GM18520 (cell line): ENCODE measurements around the gene EOMES.

Source experiments
- ATAC-seq: cut with Tn5 transposase; IDR thresholded peaks from one replicate; pipeline ENCODE4 v1.9.1; 2021; ENCODE audit not compliant: unreplicated experiment

EOMES gene

GRCh38 chr3:27720899-27721716 is 1.0 kb downstream of the EOMES start:
- ATAC-seq, result no peak

DNA sequence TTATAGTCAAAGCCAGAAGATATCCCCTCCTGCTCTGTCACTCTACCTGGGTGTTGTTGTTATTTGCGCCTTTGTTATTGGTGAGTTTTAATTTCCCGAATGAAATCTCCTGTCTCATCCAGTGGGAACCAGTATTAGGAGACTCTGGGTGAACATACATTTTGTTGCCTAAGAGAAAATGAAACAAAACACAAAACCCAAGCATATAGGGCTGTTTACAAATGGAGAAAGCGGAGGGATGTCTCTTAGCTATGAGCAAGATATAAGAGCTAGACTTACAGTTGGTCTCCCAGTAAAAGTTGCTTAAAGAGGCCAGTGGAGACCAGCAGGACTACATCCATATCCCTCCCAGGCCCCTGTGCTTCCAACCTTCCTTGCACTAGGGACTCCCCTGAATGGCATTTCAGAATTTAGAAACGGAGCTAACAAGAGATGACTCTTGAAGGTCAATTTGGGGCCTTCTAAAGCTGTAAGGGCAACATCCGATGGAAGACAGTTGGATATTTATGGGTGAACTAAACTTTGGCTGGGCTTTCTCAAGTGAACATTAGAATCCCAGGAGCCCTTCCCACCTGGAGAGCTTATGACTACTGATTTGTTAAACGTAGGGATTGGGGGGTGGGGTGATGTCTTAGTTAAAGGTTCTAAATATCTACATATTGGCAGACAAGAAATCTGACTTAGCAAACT is 2.7 kb downstream of the EOMES start:
- ATAC-seq, result no peak

DNA sequence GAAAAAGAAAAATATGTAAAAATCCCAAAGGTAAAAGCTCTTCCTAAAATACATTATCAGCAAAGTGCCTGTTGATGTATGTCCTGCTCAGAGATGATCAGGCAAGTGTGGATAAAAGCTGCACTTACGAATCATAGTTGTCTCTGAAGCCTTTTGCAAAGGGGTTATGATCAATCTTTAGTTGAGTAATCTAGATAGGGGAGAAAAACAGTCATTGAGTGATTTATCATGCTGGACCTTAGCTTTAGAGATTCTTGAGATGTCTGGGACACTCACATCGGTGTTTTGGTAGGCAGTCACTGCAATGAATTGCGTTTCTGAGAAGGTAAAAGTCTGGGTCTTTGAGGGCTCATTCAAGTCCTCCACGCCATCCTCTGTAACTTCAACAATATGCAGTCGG is 3.7 kb downstream of the EOMES start:
- ATAC-seq, result no peak

GRCh38 chr3:27717200-27717852 is 4.8 kb downstream of the EOMES start:
- ATAC-seq, result no peak

DNA sequence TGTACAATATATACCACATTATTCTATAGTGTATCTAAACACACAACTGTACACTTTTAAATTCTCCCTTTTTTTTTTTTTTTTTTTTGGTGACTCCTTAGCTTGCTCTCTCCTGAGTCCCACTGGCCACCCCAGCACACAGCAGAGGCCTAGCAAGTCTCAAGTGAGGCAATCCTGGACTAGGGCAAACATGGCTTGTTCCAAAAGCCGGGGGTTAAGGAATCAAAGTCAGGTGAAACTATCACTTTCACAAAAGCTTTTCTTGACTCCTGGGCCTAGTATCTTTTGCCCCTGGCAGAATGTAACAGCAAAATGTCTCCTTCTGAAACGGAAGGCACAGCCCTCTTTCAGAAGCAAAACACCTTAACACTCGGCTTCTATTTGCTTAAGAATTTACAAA is 5.8 kb downstream of the EOMES start:
- no peak for ATAC-seq

- no peak for ATAC-seq
Observed at GRCh38 chr3:27715863-27716262, 6.3 kb downstream of the EOMES start.

DNA sequence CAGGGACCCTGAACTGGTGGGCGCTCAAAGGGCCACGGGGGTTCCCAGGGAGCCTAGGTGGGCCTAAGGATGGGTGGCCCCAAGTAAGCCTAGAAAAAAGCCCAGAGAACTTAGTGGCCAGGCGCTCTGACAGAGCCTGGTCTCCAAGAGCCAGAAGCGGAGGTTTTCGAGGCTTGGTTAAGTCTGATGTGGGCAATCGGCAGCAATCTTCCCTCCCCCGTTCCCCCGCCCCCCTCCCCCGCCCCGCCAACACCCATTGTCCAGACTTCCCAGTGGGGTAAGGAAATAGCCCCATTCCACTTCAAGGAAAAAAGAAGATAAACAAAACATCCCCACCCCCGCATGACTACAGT is 6.7 kb downstream of the EOMES start:
- no peak for ATAC-seq

- ATAC-seq, result no peak
Observed at GRCh38 chr3:27714692-27715453, 7.2 kb downstream of the EOMES start.

DNA sequence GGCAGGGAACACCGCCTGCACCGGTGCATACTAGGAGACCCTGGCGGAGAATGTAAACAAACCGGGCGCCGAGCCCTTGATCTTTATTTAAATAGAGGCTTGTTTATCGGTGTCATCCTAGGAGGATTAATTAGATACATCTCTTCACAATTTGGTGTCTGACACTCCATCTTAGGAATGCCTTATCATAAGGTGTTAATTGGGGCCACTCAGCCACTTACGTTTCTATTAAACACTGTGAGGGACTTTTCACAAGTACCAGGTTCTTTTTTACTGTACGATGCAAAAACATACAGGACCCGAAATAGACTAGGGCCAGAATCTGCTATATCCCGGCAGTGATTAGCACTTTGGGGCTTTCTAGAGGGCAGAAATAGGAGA is 8.0 kb downstream of the EOMES start:
- no peak for ATAC-seq

GRCh38 chr3:27713435-27714145 is 8.5 kb downstream of the EOMES start:
- ATAC-seq, result no peak

DNA sequence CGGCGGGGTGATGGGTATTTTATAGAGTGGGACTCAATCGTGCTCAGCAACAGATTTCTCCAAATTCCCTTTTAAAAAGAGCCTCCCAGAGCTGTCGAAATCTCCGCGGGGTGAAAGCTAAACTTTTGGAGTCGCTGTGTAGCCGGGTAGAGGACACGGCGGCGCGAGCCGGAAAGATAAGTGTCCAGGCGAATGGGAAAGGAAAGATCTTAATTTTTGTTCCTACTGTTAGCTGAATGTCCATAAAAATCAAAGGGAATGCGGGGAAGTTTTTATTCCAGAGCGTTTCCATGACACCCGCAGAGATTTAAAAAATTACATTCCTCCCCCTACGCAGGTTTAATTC is 9.1 kb downstream of the EOMES start:
- ATAC-seq, result no peak

DNA sequence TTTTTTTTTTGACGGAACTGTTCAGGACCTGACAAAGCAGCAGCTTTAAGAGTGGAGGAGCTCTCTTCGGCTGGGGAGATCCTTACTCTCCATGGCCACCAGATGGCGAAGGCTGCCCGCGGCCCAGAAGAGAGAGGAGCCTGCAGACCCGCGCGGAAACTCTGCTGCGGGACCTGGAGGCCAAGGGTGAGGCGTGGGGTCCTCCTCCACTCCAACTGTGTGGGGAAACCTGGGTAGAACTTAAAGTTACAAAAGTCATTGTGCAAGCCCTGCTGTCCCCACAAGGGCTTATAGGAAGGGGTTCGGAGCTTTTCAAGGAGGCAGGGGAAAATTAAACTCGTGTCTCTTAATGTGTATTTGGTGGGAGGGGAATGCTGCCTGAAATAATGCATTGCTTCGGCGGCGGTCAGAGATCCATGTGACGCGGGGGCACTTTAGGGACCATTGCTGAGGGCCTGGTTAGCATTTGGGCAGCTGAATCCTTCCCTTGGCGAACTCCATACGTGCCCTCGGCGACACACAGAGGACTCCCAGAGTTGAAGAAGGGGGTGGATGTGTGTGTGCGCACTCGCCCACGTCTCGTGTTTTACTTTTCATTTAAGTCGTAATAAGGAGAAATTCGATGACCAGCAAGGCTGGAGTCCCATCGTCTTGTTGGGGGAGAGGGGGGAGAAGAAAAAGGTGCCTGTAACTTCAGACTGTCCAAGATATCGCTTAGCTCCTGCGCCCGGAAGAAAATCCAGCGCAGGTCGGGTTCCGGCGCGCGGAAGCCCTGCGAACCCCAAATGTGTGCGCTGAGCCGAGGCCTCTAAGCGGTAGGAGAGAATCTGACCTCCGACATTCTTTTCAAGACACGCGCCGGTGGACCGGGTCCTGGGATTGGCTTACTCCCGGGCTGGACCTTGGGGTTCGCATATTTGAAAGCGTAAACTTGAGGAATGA is 9.7 kb downstream of the EOMES start:
- ATAC-seq, result peak; percentile 71

DNA sequence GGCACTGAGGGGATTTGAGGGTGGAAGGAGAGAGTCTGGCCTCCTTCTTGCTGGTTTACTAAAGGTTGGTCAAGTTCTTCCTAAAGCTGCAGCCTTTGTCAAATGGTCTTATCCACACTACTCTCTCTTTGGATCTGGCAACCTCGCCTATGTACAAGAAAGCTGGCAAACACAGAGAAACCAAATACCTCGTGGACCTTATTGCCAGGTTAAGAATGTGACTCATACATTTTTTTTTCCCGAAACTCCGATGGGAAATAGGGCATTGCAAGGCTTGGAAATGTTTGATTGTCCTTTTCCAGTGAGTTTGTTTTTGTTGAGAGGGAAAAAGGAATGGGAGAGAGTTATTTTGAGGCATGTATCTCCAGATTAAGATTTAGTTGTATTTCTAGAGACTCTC is 13.9 kb downstream of the EOMES start:
- ATAC-seq, result no peak

DNA sequence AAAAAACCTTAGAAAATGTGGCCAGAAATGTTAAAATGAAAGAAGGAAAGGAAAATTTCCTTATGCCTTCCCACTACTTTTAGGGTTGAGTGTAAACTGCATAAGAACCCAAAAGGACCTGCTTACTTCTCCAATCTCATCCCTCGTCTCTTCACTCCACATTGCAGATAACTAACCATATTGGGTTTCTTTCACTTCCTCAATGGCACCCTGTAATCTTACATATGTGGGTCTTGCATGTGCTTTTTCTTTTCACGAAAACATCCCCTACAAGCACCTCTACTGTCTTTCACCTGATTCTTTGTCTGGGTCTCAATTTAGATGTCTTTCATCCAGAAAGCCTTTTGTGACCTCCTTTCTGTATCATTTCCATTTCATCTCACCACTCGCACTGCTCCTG is 23.1 kb downstream of the EOMES start:
- ATAC-seq, result no peak

DNA sequence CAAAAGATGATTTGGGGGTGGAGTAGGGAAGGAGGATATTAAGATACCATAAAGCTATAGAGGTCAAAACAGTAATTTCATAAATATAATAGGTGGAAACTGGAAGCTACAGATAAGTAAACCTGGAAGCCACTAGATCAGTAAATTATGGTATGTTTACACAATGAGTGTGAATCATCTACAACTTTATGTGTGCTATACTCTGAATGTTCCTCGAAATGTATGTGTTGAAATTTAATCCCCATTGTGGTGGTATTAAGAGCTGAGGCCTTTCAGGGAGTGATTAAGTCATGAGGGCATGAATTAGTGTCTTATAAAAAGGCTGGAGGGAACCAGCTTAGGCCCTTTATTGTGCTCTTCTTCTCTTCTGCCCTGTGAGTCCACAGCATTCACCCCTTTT is 25.2 kb downstream of the EOMES start:
- no peak for ATAC-seq

DNA sequence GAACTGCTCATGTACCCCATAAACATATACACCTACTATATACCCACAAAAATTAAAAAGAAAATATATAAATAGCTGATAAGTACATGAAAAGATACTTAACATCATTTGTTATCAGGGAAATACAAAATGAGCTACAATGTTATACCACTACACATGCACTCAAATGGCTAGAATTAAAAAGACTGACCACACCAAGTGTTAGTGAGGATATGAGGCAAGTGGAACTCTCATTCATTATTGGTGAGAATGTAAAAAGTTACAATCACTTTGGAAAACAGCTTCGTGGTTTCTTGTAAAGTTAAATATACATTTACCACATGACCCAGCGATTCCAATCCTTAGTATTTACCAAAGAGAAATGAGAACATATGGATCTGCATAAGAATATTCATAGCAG is 26.5 kb downstream of the EOMES start:
- ATAC-seq, result no peak

GRCh38 chr3:27688053-27688452 is 34.1 kb downstream of the EOMES start:
- no peak for ATAC-seq

DNA sequence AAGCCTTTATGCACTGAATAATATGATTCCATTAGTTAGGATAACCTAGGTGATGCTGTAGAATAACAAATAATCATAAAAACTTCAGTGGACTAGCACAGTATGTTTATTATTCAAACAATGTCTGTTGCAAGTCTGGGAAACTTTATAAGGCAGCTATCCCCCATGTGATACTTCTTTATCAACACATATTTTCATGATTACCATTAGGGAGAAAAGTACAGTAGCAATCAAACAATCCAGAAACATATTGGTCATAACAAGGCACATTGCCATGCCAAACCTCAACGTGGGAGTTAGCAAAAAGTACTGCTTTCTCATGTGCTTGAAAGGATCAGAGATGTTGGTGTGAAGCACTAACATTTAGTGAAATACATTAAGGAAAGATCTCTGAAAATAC is 35.5 kb downstream of the EOMES start:
- ATAC-seq, result no peak

DNA sequence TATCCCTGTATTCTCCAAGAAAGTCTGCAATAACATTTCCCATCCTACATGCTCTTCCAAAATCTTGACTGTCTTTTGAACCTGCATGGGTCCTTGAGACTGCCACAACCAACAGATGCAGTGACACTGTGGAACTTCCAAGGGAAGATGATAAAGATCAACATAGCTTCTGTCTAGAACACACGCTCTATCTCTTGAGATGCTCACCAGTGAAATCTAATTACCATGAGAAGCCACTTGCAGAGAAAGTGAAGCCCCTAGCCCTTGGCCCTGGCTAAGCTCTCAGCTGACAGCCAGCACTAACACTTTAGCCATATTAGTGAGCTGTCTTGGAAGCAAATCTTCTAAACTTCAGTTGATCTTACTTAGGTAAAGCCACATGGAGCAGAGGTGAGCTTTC is 36.6 kb downstream of the EOMES start:
- no peak for ATAC-seq

- ATAC-seq, result no peak
Observed at GRCh38 chr3:27684302-27684701, 37.8 kb downstream of the EOMES start.
